ENCODE results near the gene CAMTA1.
A peak's percentile ranks its signal among the peaks of the same experiment; 100 is the strongest.

CAMTA1 gene

GRCh38 chr1:7667625-7668218 lies 882.5 kb downstream of the CAMTA1 start:
- TF ChIP-seq CTCF (IDR thresholded peaks at IDR 0.05; ENCODE audit: low read depth, low read length), result peak; percentile 99
- H3K4me3 ChIP-seq (ENCODE audit: low read depth, low read length), result no peak overlapping the region

- no peak overlapping the region for H3K4me3 ChIP-seq (ENCODE audit: low read depth, low read length)
- TF ChIP-seq CTCF (IDR thresholded peaks at IDR 0.05; ENCODE audit: low read depth, low read length), result peak; percentile 78
Measured at GRCh38 chr1:7669559-7670311, 884.5 kb downstream of the CAMTA1 start.

- no peak for TF ChIP-seq CTCF (IDR thresholded peaks at IDR 0.05; ENCODE audit: low read depth, low read length)
- no peak overlapping the region for H3K4me3 ChIP-seq (ENCODE audit: low read depth, low read length)
Measured at GRCh38 chr1:7670334-7671145, 885.3 kb downstream of the CAMTA1 start.

- no peak for TF ChIP-seq CTCF (IDR thresholded peaks at IDR 0.05; ENCODE audit: low read depth, low read length)
- no peak overlapping the region for H3K4me3 ChIP-seq (ENCODE audit: low read depth, low read length)
Measured at GRCh38 chr1:7671146-7671465, 885.9 kb downstream of the CAMTA1 start.

GRCh38 chr1:7671676-7672075 lies 886.4 kb downstream of the CAMTA1 start:
- H3K4me3 ChIP-seq (ENCODE audit: low read depth, low read length), result no peak overlapping the region
- TF ChIP-seq CTCF (IDR thresholded peaks at IDR 0.05; ENCODE audit: low read depth, low read length), result no peak

- TF ChIP-seq CTCF (IDR thresholded peaks at IDR 0.05; ENCODE audit: low read depth, low read length), result no peak
- no peak overlapping the region for H3K4me3 ChIP-seq (ENCODE audit: low read depth, low read length)
Measured at GRCh38 chr1:7672864-7673263, 887.6 kb downstream of the CAMTA1 start.

- no peak overlapping the region for H3K4me3 ChIP-seq (ENCODE audit: low read depth, low read length)
Measured at GRCh38 chr1:7674972-7675371, 889.7 kb downstream of the CAMTA1 start.

More at GRCh38 chr1:7674972-7675371, 889.7 kb downstream of the CAMTA1 start:
- TF ChIP-seq CTCF (IDR thresholded peaks at IDR 0.05; ENCODE audit: low read depth, low read length), result no peak

Measured in WI38 (cell line).